ENCODE measurements around the gene STK4. TPM values are rescaled to one million over a fixed set of nuclear protein-coding genes. Genes with fewer than 3 reads are reported as not detected.

Gene STK4
- total RNA-seq, 1 experiment from 2014 or later: 41.2 TPM

- H3K4me1 Mint-ChIP-seq: peaks cover 7% of the 10 kb centered on the region
- no peak overlapping the region for H3K27ac Mint-ChIP-seq
- H3K27me3 Mint-ChIP-seq (ENCODE audit: low read depth): no peaks in the 10 kb centered on the region
- ATAC-seq (no peak), DNase-seq (ENCODE audit: low spot score) (no peak)
- no peak overlapping the region for H3K4me3 Mint-ChIP-seq
- peaks cover 16% of the 10 kb centered on the region for H3K9me3 Mint-ChIP-seq
- peaks cover 41% of the 10 kb centered on the region for H3K36me3 Mint-ChIP-seq
- CTCF ChIA-PET: interaction anchor here (0.8 to 1.1 kb wide), 3 partner anchors 13 to 35 kb away, joined by 3 read pairs; no protein-coding TSS in a partner anchor
- no peak for TF ChIP-seq ETV6 (CRISPR knock-in tag; IDR thresholded peaks at IDR 0.05)
- no peak for TF ChIP-seq GABPB1 (CRISPR knock-in tag; IDR thresholded peaks at IDR 0.05)
- TF ChIP-seq GTF2I (CRISPR knock-in tag; conservative IDR thresholded peaks at IDR 0.05): no peak
- no peak for TF ChIP-seq PREB (CRISPR knock-in tag; IDR thresholded peaks at IDR 0.05; ENCODE audit: borderline replicate concordance)
- TF ChIP-seq CREB1 (CRISPR knock-in tag; IDR thresholded peaks at IDR 0.05): no peak
- no peak for TF ChIP-seq FOXP1 (CRISPR knock-in tag; IDR thresholded peaks at IDR 0.05; ENCODE audit: borderline replicate concordance)
- TF ChIP-seq E2F4 (CRISPR knock-in tag; IDR thresholded peaks at IDR 0.05; ENCODE audit: borderline replicate concordance, low read depth): no peak
- POLR2A ChIA-PET: no interaction called here
Observed at GRCh38 chr20:45083127-45083526, 116.8 kb downstream of the STK4 start.

GRCh38 chr20:45085289-45085688 is 119.0 kb downstream of the STK4 start:
- Mint-ChIP-seq H3K27me3 (ENCODE audit: low read depth) (no peaks in the 10 kb centered on the region), H3K4me1 (peaks cover 9% of the 10 kb centered on the region), H3K27ac (no peak overlapping the region), H3K9me3 (peaks cover 16% of the 10 kb centered on the region), H3K36me3 (peaks cover 32% of the 10 kb centered on the region), H3K4me3 (no peak overlapping the region)
- no peak for ATAC-seq
- no peak for TF ChIP-seq JUN (CRISPR knock-in tag; IDR thresholded peaks at IDR 0.05)
- no peak for TF ChIP-seq SMAD3 (CRISPR knock-in tag; IDR thresholded peaks at IDR 0.05; ENCODE audit: borderline replicate concordance)
- TF ChIP-seq RORB (CRISPR knock-in tag; IDR thresholded peaks at IDR 0.05): no peak
- no peak for TF ChIP-seq ATF2 (CRISPR knock-in tag; IDR thresholded peaks at IDR 0.05; ENCODE audit: borderline replicate concordance, low read depth)
- TF ChIP-seq ZNF263 (CRISPR knock-in tag; IDR thresholded peaks at IDR 0.05; ENCODE audit: low read depth): no peak
- no peak for TF ChIP-seq OVOL2 (CRISPR knock-in tag; IDR thresholded peaks at IDR 0.05; ENCODE audit: borderline replicate concordance)
- no peak for TF ChIP-seq ZNF532 (CRISPR knock-in tag; IDR thresholded peaks at IDR 0.05; ENCODE audit: borderline replicate concordance)
- no peak for TF ChIP-seq EMX1 (CRISPR knock-in tag; IDR thresholded peaks at IDR 0.05)
- no peak for TF ChIP-seq ZNF317 (CRISPR knock-in tag; IDR thresholded peaks at IDR 0.05; ENCODE audit: borderline replicate concordance, low read depth)
- no peak for TF ChIP-seq MXD4 (CRISPR knock-in tag; IDR thresholded peaks at IDR 0.05; ENCODE audit: borderline replicate concordance)
- TF ChIP-seq ZNF416 (CRISPR knock-in tag; IDR thresholded peaks at IDR 0.05): no peak
- no peak for TF ChIP-seq ZNF121 (CRISPR knock-in tag; IDR thresholded peaks at IDR 0.05)
- no peak for TF ChIP-seq USF2 (CRISPR knock-in tag; IDR thresholded peaks at IDR 0.05)
- TF ChIP-seq ETV6 (CRISPR knock-in tag; IDR thresholded peaks at IDR 0.05): no peak
- TF ChIP-seq TP53 (CRISPR knock-in tag; IDR thresholded peaks at IDR 0.05): no peak
- TF ChIP-seq KAT7 (CRISPR knock-in tag; IDR thresholded peaks at IDR 0.05; ENCODE audit: borderline replicate concordance): no peak
- no peak for TF ChIP-seq RELA (CRISPR knock-in tag; IDR thresholded peaks at IDR 0.05; ENCODE audit: borderline replicate concordance)
- TF ChIP-seq CDX4 (CRISPR knock-in tag; IDR thresholded peaks at IDR 0.05; ENCODE audit: borderline replicate concordance): no peak
- ChIA-PET CTCF (interaction anchor here (2.0 kb wide), 1 partner anchor 41 kb away, joined by 10 read pairs; no protein-coding TSS in a partner anchor), POLR2A (no interaction called here)
- no peak for DNase-seq (ENCODE audit: low spot score)
